Vagina (tissue), 2 donors: ENCODE results near the gene LRRC10B.

Source experiments
- POLR2AphosphoS5 ChIP-seq, 2 donors: sonication (generic); formaldehyde crosslinking; IDR thresholded peaks; one replicate each; pipeline ENCODE4 v1.9.0; 2017; ENCODE audit warnings: antibody characterized with exemption in 2 of 2, mild to moderate bottlenecking in 2 of 2, low read depth in 1 of 2; ENCODE audit not compliant: insufficient read depth in 1 of 2
- TF ChIP-seq, protein P1 (sequence below), 3 experiments: fragments of 450-650 bp in 2 of 3; fragments of 200-600 bp in 1 of 3; sonication (generic) in 1 of 3; IDR thresholded peaks; one replicate each; pipeline ENCODE4 v1.5.1; 2017 to 2019; ENCODE audit warnings: antibody characterized with exemption in 3 of 3, mild to moderate bottlenecking in 2 of 3, moderate library complexity in 2 of 3

DNA sequence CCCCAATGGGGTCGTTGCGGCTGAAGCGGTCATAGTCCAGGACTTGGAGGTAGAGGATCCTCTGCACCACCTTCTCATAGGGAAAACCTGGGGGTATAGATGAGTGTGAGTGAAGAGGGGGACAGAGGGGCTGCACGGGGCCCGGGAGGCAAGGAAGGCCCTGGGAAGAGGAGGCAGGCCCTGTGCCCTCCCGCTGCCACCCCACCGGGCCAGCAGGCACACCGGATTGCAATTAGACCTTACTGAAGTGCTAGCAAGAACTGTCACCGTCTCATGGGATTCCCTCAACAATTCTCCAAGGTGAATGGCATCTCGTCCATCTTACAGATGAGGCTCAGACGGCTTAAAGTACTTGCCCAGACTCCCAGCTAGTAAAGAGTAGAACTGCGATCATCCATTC, 15.9 kb downstream of the LRRC10B start:
- no peak for TF ChIP-seq POLR2AphosphoS5 (IDR thresholded peaks at IDR 0.05; ENCODE audit: insufficient read depth in 1 of 2, low read depth in 1 of 2)
- TF ChIP-seq, protein P1, sequence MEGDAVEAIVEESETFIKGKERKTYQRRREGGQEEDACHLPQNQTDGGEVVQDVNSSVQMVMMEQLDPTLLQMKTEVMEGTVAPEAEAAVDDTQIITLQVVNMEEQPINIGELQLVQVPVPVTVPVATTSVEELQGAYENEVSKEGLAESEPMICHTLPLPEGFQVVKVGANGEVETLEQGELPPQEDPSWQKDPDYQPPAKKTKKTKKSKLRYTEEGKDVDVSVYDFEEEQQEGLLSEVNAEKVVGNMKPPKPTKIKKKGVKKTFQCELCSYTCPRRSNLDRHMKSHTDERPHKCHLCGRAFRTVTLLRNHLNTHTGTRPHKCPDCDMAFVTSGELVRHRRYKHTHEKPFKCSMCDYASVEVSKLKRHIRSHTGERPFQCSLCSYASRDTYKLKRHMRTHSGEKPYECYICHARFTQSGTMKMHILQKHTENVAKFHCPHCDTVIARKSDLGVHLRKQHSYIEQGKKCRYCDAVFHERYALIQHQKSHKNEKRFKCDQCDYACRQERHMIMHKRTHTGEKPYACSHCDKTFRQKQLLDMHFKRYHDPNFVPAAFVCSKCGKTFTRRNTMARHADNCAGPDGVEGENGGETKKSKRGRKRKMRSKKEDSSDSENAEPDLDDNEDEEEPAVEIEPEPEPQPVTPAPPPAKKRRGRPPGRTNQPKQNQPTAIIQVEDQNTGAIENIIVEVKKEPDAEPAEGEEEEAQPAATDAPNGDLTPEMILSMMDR (IDR thresholded peaks at IDR 0.05): no peak
